H1 (cell line): Measurements from ENCODE around the gene CCDC83. TPM values are rescaled to one million over a fixed set of nuclear protein-coding genes. Genes with fewer than 3 reads are reported as not detected.

ENCODE experiments used
- CTCF ChIA-PET: fragments of 300-600 bp; sonication (Branson Sonifier 250); formaldehyde crosslinking; loops from one replicate; lab custom pipeline; 2021; ENCODE audit not compliant: partially characterized antibody; lab: Charles Lee
- POLR2A ChIA-PET: fragments of 300-600 bp; sonication (Branson Sonifier 250); formaldehyde crosslinking; loops from one replicate; lab custom pipeline; 2021; ENCODE audit warnings: inconsistent platforms; ENCODE audit not compliant: partially characterized antibody; lab: Charles Lee
- DNase-seq, 2 experiments: peaks; one replicate each; pipeline versions ENCODE4 v3.0.0 to v3.0.0-alpha.2; 2010 to 2022; ENCODE audit warnings: low spot score in 2 of 2, low read depth in 1 of 2, mixed read lengths in 1 of 2
- FAIRE-seq: peaks from 2 replicates; lab custom pipeline; 2011; peaks lifted over from hg19 to GRCh38; lab: Jason Lieb, UNC
- H2AFZ ChIP-seq: 2 replicates; pipeline ENCODE4 v1.8.1; 2012; ENCODE audit warnings: low read length, inconsistent platforms
- H2AK5ac ChIP-seq: 2 replicates; pipeline ENCODE4 v1.6.1; 2013; ENCODE audit warnings: low read depth, low read length
- H2BK120ac ChIP-seq: replicated peaks from 2 replicates; pipeline ENCODE3; 2013; ENCODE audit warnings: low read depth, low read length, inconsistent platforms
- H2BK12ac ChIP-seq: 2 replicates; pipeline ENCODE4 v1.6.1; 2013; ENCODE audit warnings: low read depth, low read length
- H2BK15ac ChIP-seq: 2 replicates; pipeline ENCODE4 v1.6.1; 2013; ENCODE audit warnings: low read length
- H2BK20ac ChIP-seq: 2 replicates; pipeline ENCODE4 v1.6.1; 2013; ENCODE audit warnings: low read length
- H2BK5ac ChIP-seq: 2 replicates; pipeline ENCODE4 v1.6.1; 2013; ENCODE audit warnings: low read depth, low read length
- H3K14ac ChIP-seq: 2 replicates; pipeline ENCODE4 v1.6.1; 2013; ENCODE audit warnings: inconsistent platforms; ENCODE audit not compliant: insufficient read length
- H3K18ac ChIP-seq: 2 replicates; pipeline ENCODE4 v1.6.1; 2013; ENCODE audit warnings: low read length; ENCODE audit errors: extremely low read depth
- H3K23ac ChIP-seq: 2 replicates; pipeline ENCODE4 v1.6.1; 2013; ENCODE audit warnings: inconsistent platforms; ENCODE audit not compliant: insufficient read length
- H3K23me2 ChIP-seq: 2 replicates; pipeline ENCODE4 v1.6.1; 2013; ENCODE audit warnings: low read depth, low read length
- H3K27ac ChIP-seq: 2 replicates; pipeline ENCODE4 v1.6.1; 2011; ENCODE audit warnings: low read depth, low read length, inconsistent platforms
- H3K27me3 ChIP-seq, 4 experiments: replicated peaks in 1 of 4; 1 replicate in 1 of 4; 2 replicates in 3 of 4; pipeline versions ENCODE4 v1.6.1 to v1.8.1; 2011 to 2013; ENCODE audit warnings: low read length in 3 of 4, mild to moderate bottlenecking in 3 of 4, inconsistent platforms in 2 of 4, mixed read lengths in 2 of 4, moderate library complexity in 1 of 4; ENCODE audit not compliant: control insufficient read depth in 3 of 4, insufficient read depth in 3 of 4; ENCODE audit errors: extremely low read depth in 1 of 4
- H3K36me3 ChIP-seq, 4 experiments: 2 replicates each; pipeline versions ENCODE4 v1.6.1 to v1.8.1; 2011 to 2013; ENCODE audit warnings: mild to moderate bottlenecking in 4 of 4, low read length in 3 of 4, moderate library complexity in 2 of 4, control low read depth in 1 of 4, inconsistent platforms in 1 of 4; ENCODE audit not compliant: insufficient read depth in 4 of 4, control insufficient read depth in 2 of 4
- H3K4ac ChIP-seq: replicated peaks from 2 replicates; pipeline ENCODE3; 2013; ENCODE audit warnings: low read length, low read depth, mixed read lengths, inconsistent platforms; ENCODE audit not compliant: insufficient read length
- H3K4me1 ChIP-seq, 4 experiments: replicated peaks in 1 of 4; 1 replicate in 1 of 4; 2 replicates in 3 of 4; pipeline versions ENCODE4 v1.6.1 to v1.8.1; 2011 to 2013; ENCODE audit warnings: low read length in 3 of 4, inconsistent platforms in 2 of 4, mixed read lengths in 1 of 4; ENCODE audit not compliant: insufficient read depth in 4 of 4, control insufficient read depth in 3 of 4
- H3K4me2 ChIP-seq, 2 experiments: 2 replicates each; pipeline versions ENCODE4 v1.6.1 to v1.8.1; 2011 to 2013; ENCODE audit warnings: low read depth in 2 of 2, low read length in 2 of 2, control low read depth in 1 of 2, inconsistent platforms in 1 of 2, mild to moderate bottlenecking in 1 of 2; ENCODE audit not compliant: insufficient read depth in 1 of 2
- H3K4me3 ChIP-seq, 4 experiments: fragments of 200-600, 300-600 bp in 1 of 4; sonication (generic), shearing (Covaris generic), sonication (Bioruptor Twin) in 1 of 4; 2 replicates each; pipeline versions ENCODE4 v1.5.1 to v1.8.1; 2011 to 2016; ENCODE audit warnings: low read length in 4 of 4, low read depth in 3 of 4, control low read depth in 2 of 4, inconsistent platforms in 2 of 4, mild to moderate bottlenecking in 2 of 4, mixed read lengths in 1 of 4, moderate library complexity in 1 of 4; ENCODE audit not compliant: insufficient read depth in 2 of 4; ENCODE audit errors: extremely low read depth in 1 of 4
- H3K56ac ChIP-seq: replicated peaks from 2 replicates; pipeline ENCODE3; 2013; ENCODE audit warnings: low read depth, mild to moderate bottlenecking, mixed read lengths, low read length, inconsistent platforms; ENCODE audit not compliant: insufficient read length
- H3K79me1 ChIP-seq: 2 replicates; pipeline ENCODE4 v1.6.1; 2013; ENCODE audit warnings: low read depth, low read length, control low read depth
- H3K79me2 ChIP-seq, 2 experiments: 2 replicates each; pipeline versions ENCODE4 v1.6.1 to v1.8.1; 2012 to 2013; ENCODE audit warnings: low read length in 2 of 2, mild to moderate bottlenecking in 2 of 2, inconsistent platforms in 1 of 2; ENCODE audit not compliant: insufficient read depth in 2 of 2, control insufficient read depth in 1 of 2
- H3K9ac ChIP-seq, 4 experiments: replicated peaks in 1 of 4; 1 replicate in 1 of 4; 2 replicates in 3 of 4; pipeline versions ENCODE4 v1.6.1 to v1.8.1; 2011 to 2013; ENCODE audit warnings: low read depth in 3 of 4, low read length in 3 of 4, control low read depth in 2 of 4, mild to moderate bottlenecking in 2 of 4, moderate library complexity in 2 of 4, inconsistent platforms in 1 of 4; ENCODE audit errors: extremely low read depth in 1 of 4
- H3K9me3 ChIP-seq, 2 experiments: 2 replicates each; pipeline versions ENCODE4 v1.6.1 to v1.8.1; 2012 to 2013; ENCODE audit warnings: mild to moderate bottlenecking in 2 of 2, moderate library complexity in 2 of 2, control low read depth in 1 of 2, inconsistent platforms in 1 of 2, low read depth in 1 of 2, low read length in 1 of 2, mixed read lengths in 1 of 2; ENCODE audit not compliant: insufficient read depth in 2 of 2
- H4K20me1 ChIP-seq, 2 experiments: replicated peaks in 1 of 2; 2 replicates each; pipeline versions ENCODE3 to v1.8.1; 2011 to 2013; ENCODE audit warnings: inconsistent platforms in 2 of 2, low read length in 2 of 2, mild to moderate bottlenecking in 1 of 2; ENCODE audit not compliant: insufficient read depth in 2 of 2, control insufficient read depth in 1 of 2
- H4K5ac ChIP-seq: 2 replicates; pipeline ENCODE4 v1.6.1; 2013; ENCODE audit warnings: low read length, low read depth, mixed read lengths, inconsistent platforms; ENCODE audit not compliant: insufficient read length
- H4K8ac ChIP-seq: 2 replicates; pipeline ENCODE4 v1.8.0; 2013; ENCODE audit warnings: mild to moderate bottlenecking, moderate library complexity, low read length, inconsistent platforms; ENCODE audit not compliant: insufficient read depth; ENCODE audit errors: extremely low read depth
- H4K91ac ChIP-seq: replicated peaks from 2 replicates; pipeline ENCODE3; 2013; ENCODE audit warnings: low read length, mixed read lengths, inconsistent platforms; ENCODE audit not compliant: insufficient read length
- ASH2L ChIP-seq: fragments of 200-600, 300-600 bp; sonication (generic); IDR thresholded peaks from one replicate; pipeline ENCODE4 v1.7.1; 2017; ENCODE audit warnings: low read length
- CBX8 ChIP-seq: fragments of 300-800, 300-1000 bp; sonication (generic); IDR thresholded peaks from 2 replicates; pipeline ENCODE4 v1.7.1; 2016; ENCODE audit warnings: low read depth, low read length, borderline replicate concordance
- CTCF ChIP-seq, 3 experiments: IDR thresholded peaks; 1 replicate in 2 of 3; 2 replicates in 1 of 3; pipeline versions ENCODE4 v1.5.1 to v1.6.1; 2011; ENCODE audit warnings: low read length in 3 of 3, mild to moderate bottlenecking in 3 of 3, inconsistent platforms in 2 of 3, low read depth in 1 of 3, moderate library complexity in 1 of 3; ENCODE audit not compliant: insufficient read depth in 1 of 3; ENCODE audit errors: control extremely low read depth in 1 of 3
- EP300 ChIP-seq, 2 experiments: IDR thresholded peaks; 1 replicate in 1 of 2; 2 replicates in 1 of 2; pipeline ENCODE4 v1.6.1; 2011 to 2012; ENCODE audit warnings: low read depth in 2 of 2, low read length in 2 of 2, mild to moderate bottlenecking in 2 of 2, borderline replicate concordance in 1 of 2, inconsistent platforms in 1 of 2, moderate library complexity in 1 of 2
- GABPA ChIP-seq: IDR thresholded peaks from 2 replicates; pipeline ENCODE4 v1.6.1; 2011; ENCODE audit warnings: mild to moderate bottlenecking, low read length, moderate library complexity, borderline replicate concordance; ENCODE audit not compliant: insufficient read depth
- JUN ChIP-seq: IDR thresholded peaks from 2 replicates; pipeline ENCODE4 v1.6.1; 2011; ENCODE audit warnings: low read depth, mild to moderate bottlenecking, improper control_type of control experiment, low read length
- SP4 ChIP-seq: IDR thresholded peaks from 2 replicates; pipeline ENCODE4 v1.6.1; 2012; ENCODE audit warnings: low read length, inconsistent platforms
- TAF1 ChIP-seq: IDR thresholded peaks from 2 replicates; pipeline ENCODE4 v1.6.1; 2011; ENCODE audit warnings: mild to moderate bottlenecking, low read depth, low read length
- TEAD4 ChIP-seq: IDR thresholded peaks from 2 replicates; pipeline ENCODE4 v1.6.1; 2012; ENCODE audit warnings: low read depth, low read length, inconsistent platforms, mixed read lengths
- YY1 ChIP-seq: IDR thresholded peaks from 2 replicates; pipeline ENCODE4 v1.6.1; 2011; ENCODE audit warnings: low read depth, mild to moderate bottlenecking, low read length
- polyA plus RNA-seq, 7 experiments: library from polyadenylated mRNA; depleted of rRNA in 3 of 7; stranded (reverse) in 5 of 7; unstranded in 2 of 7; fragments of >200 nt in 5 of 7; fragments of 200-250 nt in 2 of 7; gene quantifications; 1 replicate in 5 of 7; 2 replicates in 1 of 7; 4 replicates in 1 of 7; pipeline versions ENCODE4 v1.2.1 to v1.2.3, GENCODE V29; 2011 to 2013; ENCODE audit warnings: missing spikeins in 2 of 7, mixed read lengths in 2 of 7
- total RNA-seq: library from RNA; stranded (reverse); fragmentation: NEBNext Ultra II Directional; extraction: Animal tissue kit (Norgen Biotek cat#: 25700); gene quantifications from 2 replicates; pipeline ENCODE4 v1.2.1, GENCODE V29; 2021

Gene CCDC83
- total and polyA plus RNA-seq, 2 of the 8 experiments (the other 6 are each of a cell fraction or from before 2014, with no cell fraction given) = not detected

- TF ChIP-seq TAF1 (no peak), SP4 (no peak), GABPA (no peak), EP300 (IDR thresholded peaks at IDR 0.05; ENCODE audit: borderline replicate concordance in 1 of 2, low read depth in 2 of 2, low read length in 2 of 2) (no peak), CBX8 (no peak), CTCF (IDR thresholded peaks at IDR 0.05; ENCODE audit: control extremely low read depth in 1 of 3, insufficient read depth in 1 of 3, low read depth in 1 of 3, low read length in 3 of 3) (no peak), TEAD4 (no peak), YY1 (no peak), JUN (no peak), ASH2L (no peak)
- FAIRE-seq = no peak
- H3K4ac ChIP-seq = no peak overlapping the region
- H3K18ac ChIP-seq = no peak overlapping the region
- no peak for DNase-seq
- no peaks in the 10 kb centered on the region for H3K4me1 ChIP-seq
- CTCF ChIA-PET = interaction anchor here (0.9 to 1.3 kb wide), 3 partner anchors 38 to 248 kb away, joined by 3 to 4 read pairs (median 3); partner anchors contain the start of gene CCDC83
- no peaks in the 10 kb centered on the region; a peak in 1 of 4 replicates for H3K9me3 ChIP-seq
- no peak overlapping the region for H3K4me3 ChIP-seq
- no peak overlapping the region for H2BK20ac ChIP-seq
- no peak overlapping the region for H2AK5ac ChIP-seq
- H3K9ac ChIP-seq = no peak overlapping the region
- no peak overlapping the region for H4K5ac ChIP-seq
- no peak overlapping the region for H3K14ac ChIP-seq
- H2BK5ac ChIP-seq = no peak overlapping the region
- no peaks in the 10 kb centered on the region for H3K27me3 ChIP-seq
- no peak overlapping the region for H2BK12ac ChIP-seq
- no peaks in the 10 kb centered on the region for H3K36me3 ChIP-seq
- no peak overlapping the region for H4K91ac ChIP-seq
- no peak overlapping the region for H2AFZ ChIP-seq
- H3K79me1 ChIP-seq = no peaks in the 10 kb centered on the region
- no peaks in the 10 kb centered on the region for H4K20me1 ChIP-seq
- H2BK15ac ChIP-seq = no peak overlapping the region
- H3K4me2 ChIP-seq = no peak overlapping the region
- no peak overlapping the region for H3K27ac ChIP-seq
- H2BK120ac ChIP-seq = no peak overlapping the region
- no peaks in the 10 kb centered on the region for H3K79me2 ChIP-seq
- H3K56ac ChIP-seq = no peak overlapping the region
- no peak overlapping the region for H3K23ac ChIP-seq
- no peaks in the 10 kb centered on the region for H3K23me2 ChIP-seq
- POLR2A ChIA-PET = no interaction called here
- no peak overlapping the region for H4K8ac ChIP-seq
These were observed 91.0 kb downstream of the CCDC83 start for GRCh38 chr11:85946221-85946620.
